ENCODE measurements around the gene HIBADH.

GRCh38 chr7:27603813-27604212 lies 58.9 kb downstream of the HIBADH start:
- TF ChIP-seq CTCF (IDR thresholded peaks at IDR 0.05) (no peak), POLR2A (IDR thresholded peaks at IDR 0.05) (no peak)
